Middle frontal gyrus (tissue), 1 donor: ENCODE data around the gene NINL.
"Not testable (repeated sequence)": the region's sequence is repeated elsewhere in the genome, so short reads cannot be mapped to it uniquely, and the experiment has no call there.

Experiments used
- DNase-seq: peaks from one replicate; pipeline ENCODE4 v3.0.0-alpha.2; 2015; ENCODE audit warnings: low spot score; ENCODE audit errors: extremely low spot score

NINL gene

GRCh38 chr20:25592135-25592852, 7.0 kb upstream of the NINL start:
- DNase-seq: no peak

- DNase-seq: not testable (repeated sequence)
These were observed 5.4 kb upstream of the NINL start for GRCh38 chr20:25590778-25591177.

- no peak for DNase-seq
These were observed 3.2 kb upstream of the NINL start for GRCh38 chr20:25588491-25588890.

GRCh38 chr20:25587536-25587935, 2.2 kb upstream of the NINL start:
- DNase-seq: no peak

- DNase-seq: no peak
These were observed 1.5 kb upstream of the NINL start for GRCh38 chr20:25586877-25587276.

GRCh38 chr20:25583607-25584006, 1.7 kb downstream of the NINL start:
- not testable (repeated sequence) for DNase-seq

- DNase-seq: no peak
These were observed 4.6 kb downstream of the NINL start for GRCh38 chr20:25580711-25581110.

GRCh38 chr20:25579081-25579770, 6.1 kb downstream of the NINL start:
- DNase-seq: no peak

- DNase-seq: no peak
These were observed 8.4 kb downstream of the NINL start for GRCh38 chr20:25576783-25577530.

- DNase-seq: no peak
These were observed 10.9 kb downstream of the NINL start for GRCh38 chr20:25574411-25574810.

GRCh38 chr20:25573288-25574251, 11.8 kb downstream of the NINL start:
- no peak for DNase-seq

GRCh38 chr20:25571817-25572216, 13.5 kb downstream of the NINL start:
- no peak for DNase-seq

GRCh38 chr20:25571240-25571639, 14.1 kb downstream of the NINL start:
- no peak for DNase-seq

GRCh38 chr20:25570148-25570530, 15.2 kb downstream of the NINL start:
- DNase-seq: no peak

- no peak for DNase-seq
These were observed 18.0 kb downstream of the NINL start for GRCh38 chr20:25567286-25567685.

- no peak for DNase-seq
These were observed 18.5 kb downstream of the NINL start for GRCh38 chr20:25566821-25567220.

GRCh38 chr20:25565578-25566157, 19.7 kb downstream of the NINL start:
- no peak for DNase-seq

GRCh38 chr20:25563876-25564275, 21.5 kb downstream of the NINL start:
- DNase-seq: no peak

GRCh38 chr20:25563362-25563761, 22.0 kb downstream of the NINL start:
- DNase-seq: no peak

- not testable (repeated sequence) for DNase-seq
These were observed 23.6 kb downstream of the NINL start for GRCh38 chr20:25561771-25562170.

GRCh38 chr20:25553819-25554296, 31.5 kb downstream of the NINL start:
- no peak for DNase-seq
